GM12874 (cell line): Measurements from ENCODE around the gene EBNA1BP2.

ENCODE experiments used
- TF ChIP-seq, protein P1 (sequence below): IDR thresholded peaks from 2 replicates; pipeline ENCODE4 v1.5.1; 2011; ENCODE audit warnings: low read depth, mild to moderate bottlenecking, control low read depth, low read length, moderate library complexity; ENCODE audit not compliant: insufficient read depth

EBNA1BP2 gene

DNA sequence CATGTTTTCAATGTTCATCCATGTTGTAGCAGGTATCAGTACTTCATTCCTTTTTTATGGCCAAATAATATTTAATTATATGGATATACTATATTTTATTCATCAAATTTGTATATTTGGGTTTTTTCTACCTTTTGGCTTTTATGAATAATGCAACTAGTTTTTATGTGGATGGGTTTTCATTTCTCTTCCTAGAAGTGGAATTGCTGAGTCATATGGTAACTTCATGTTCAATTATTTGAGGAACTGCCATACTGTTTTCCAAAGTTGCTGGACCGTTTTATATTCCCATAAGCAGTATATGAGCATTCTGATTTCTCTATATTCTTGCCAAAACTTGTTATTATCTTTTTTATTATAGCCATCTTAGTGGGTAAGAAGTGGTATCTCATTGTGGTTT, 16.0 kb upstream of the EBNA1BP2 start:
- TF ChIP-seq, protein P1, sequence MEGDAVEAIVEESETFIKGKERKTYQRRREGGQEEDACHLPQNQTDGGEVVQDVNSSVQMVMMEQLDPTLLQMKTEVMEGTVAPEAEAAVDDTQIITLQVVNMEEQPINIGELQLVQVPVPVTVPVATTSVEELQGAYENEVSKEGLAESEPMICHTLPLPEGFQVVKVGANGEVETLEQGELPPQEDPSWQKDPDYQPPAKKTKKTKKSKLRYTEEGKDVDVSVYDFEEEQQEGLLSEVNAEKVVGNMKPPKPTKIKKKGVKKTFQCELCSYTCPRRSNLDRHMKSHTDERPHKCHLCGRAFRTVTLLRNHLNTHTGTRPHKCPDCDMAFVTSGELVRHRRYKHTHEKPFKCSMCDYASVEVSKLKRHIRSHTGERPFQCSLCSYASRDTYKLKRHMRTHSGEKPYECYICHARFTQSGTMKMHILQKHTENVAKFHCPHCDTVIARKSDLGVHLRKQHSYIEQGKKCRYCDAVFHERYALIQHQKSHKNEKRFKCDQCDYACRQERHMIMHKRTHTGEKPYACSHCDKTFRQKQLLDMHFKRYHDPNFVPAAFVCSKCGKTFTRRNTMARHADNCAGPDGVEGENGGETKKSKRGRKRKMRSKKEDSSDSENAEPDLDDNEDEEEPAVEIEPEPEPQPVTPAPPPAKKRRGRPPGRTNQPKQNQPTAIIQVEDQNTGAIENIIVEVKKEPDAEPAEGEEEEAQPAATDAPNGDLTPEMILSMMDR: no peak

DNA sequence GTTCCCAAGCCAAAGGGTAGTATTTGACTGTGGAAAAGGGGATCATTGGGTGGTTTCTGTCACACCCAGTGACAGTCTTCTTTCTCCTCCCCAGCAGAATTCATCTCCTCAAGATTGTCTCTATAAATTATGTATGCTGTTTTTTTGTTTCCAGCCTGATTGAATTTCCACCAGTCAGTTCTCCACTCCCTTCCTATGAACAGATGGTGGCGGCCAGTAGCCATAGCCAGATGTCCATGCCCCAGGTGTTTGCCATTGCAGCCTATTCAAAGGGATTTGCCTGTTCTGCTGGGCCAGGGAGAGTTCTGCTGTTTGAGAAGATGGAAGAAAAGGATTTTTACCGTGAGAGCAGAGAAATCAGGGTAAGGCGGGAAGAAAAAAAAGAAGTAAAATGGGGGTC, 12.9 kb upstream of the EBNA1BP2 start:
- TF ChIP-seq, protein P1: no peak

DNA sequence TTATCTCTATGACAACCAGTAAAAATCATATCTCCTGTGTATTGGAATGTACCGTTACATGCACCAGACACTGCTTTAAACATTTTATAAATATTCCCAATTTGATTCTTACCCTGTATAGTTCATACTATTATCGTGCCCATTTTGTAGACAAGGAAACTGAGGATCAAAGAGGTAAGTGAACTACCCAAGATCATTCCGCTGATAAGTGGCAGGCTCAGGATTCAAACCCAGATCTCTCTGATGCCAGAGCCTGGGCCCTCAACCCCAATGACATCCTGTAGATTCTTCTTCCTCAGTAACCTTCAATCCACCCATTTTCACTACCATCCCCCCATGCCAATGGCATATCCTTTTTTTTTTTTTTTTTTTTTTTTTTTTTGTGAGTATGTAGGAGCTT, 12.3 kb upstream of the EBNA1BP2 start:
- TF ChIP-seq, protein P1: no peak

DNA sequence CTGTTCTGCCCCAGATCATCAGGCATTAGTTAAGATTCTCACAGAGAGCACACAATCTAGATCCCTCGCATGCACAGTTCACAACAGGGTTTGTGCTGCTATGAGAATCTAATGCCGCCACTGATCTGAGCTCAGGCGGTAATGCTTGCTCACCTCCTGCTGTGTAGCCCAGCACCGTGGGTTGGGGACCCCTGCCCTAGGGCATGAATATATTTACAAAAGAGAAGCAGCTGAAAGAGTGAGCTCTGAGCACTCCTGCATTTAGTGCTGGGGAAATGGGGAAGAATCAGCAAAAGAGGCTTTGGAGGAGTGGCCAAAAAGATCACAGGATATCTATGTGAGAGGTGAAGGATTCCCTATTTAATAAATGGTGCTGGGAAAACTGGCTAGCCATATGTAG, 5.6 kb upstream of the EBNA1BP2 start:
- TF ChIP-seq, protein P1: no peak

DNA sequence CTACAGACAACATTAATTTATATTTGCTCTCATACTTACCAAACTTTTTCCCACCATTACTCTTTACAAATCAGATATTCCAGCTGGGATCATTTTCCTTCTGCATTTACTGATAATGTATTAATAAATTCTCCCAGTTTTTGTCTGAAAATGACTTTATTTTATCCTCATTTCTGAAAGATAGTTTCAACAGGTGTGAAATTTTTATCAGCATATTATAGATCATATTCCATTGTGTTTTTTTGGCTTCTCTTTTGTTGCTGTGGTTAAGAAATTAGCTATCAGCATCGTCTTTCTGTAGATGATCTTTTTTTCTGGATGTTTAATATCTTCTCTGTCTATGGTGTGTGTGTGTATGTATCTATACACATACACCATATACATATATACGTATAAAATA, 2.8 kb upstream of the EBNA1BP2 start:
- TF ChIP-seq, protein P1: no peak

DNA sequence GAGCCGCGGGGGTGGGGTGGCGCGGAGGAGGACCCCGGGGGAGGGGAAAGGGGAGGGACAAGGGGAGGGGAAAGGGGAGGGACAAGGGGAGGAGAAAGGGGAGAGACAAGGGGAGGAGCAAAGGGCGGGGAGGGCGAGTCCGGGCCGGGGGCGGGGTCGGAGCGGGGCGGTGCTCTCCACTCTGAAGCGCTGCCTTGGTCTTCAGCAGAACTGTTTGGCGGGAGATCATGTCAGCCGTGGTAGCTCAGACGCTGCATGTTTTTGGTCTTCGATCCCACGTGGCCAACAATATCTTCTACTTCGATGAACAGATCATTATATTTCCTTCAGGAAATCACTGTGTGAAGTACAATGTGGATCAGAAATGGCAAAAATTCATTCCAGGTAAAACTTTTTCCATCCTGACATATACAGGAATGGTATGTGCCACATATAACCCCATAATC, 460 bp upstream of the EBNA1BP2 start:
- TF ChIP-seq, protein P1: no peak

DNA sequence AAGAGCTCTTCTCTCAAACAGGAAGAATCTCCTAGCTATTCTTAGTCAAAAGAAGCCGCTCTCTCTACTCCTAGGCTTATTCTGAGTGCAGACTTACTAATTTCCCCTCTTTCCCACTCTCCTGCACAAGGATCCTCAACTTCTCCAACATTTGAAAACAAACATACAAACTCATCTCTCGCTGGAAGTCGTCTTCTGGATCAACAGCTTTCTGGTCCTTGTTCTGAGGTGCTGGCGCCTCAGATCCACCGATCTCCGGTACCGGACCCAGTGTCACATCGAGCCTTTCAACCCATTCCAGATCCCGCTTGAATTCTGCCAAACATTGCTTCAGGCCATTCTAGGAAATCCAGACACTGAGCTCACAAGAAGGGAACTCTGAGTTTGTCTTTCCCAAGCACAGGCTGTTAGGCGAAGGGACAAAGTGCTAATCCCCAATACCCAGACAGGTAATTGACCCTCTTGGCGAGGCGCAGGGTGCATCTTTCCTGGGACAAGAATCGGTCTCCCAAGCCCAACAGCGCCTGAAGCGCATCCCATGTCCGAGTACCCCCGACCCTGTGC, 696 bp downstream of the EBNA1BP2 start:
- TF ChIP-seq, protein P1: no peak
